HG03095 (cell line): Measurements from ENCODE around the gene PRSS22.

ENCODE experiments used
- ATAC-seq: cut with Tn5 transposase; IDR thresholded peaks from one replicate; pipeline ENCODE4 v1.9.1; 2021; ENCODE audit warnings: moderate library complexity; ENCODE audit not compliant: unreplicated experiment

Gene PRSS22

DNA sequence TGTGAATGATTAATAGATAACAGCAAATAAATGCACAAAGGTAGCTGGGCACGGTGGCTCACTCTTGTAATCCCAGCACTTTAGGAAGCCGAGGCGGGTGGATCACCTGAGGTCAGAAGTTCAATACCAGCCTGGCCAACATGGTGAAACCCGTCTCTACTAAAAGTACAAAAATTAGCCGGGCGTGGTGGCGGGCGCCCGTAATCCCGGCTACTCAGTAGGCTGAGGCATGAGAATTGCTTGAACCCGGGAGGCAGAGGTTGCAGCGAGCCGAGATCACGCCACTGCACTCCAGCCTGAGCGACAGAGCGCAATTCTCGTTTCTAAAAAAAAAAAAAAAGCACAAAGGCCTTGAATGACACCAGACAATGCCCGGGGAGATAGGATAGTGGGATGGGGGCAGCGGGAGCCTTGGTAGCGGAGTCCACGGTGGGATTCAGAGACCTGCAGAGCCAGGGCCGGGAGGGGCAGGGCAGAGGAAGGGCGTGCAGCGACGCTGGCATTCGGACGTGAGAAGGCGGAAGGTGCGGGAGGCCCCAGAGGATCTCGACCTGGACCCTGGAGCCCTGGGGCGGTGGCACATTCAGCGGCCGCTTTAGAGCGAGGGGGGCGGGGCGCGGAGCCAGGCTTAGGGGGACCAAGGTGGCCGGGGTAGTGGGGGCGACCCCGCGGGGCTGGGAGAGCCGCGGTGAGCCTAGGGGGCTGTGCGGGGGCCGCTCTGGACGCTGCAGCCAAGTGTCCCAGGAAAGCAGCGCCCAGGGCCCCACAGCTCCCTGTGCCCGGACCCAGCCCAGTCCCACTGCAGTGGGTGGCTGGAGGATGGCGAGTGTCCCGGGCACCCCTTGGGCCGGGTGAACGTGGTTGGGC is 24.0 kb upstream of the PRSS22 start:
- peak; percentile 9 for ATAC-seq

DNA sequence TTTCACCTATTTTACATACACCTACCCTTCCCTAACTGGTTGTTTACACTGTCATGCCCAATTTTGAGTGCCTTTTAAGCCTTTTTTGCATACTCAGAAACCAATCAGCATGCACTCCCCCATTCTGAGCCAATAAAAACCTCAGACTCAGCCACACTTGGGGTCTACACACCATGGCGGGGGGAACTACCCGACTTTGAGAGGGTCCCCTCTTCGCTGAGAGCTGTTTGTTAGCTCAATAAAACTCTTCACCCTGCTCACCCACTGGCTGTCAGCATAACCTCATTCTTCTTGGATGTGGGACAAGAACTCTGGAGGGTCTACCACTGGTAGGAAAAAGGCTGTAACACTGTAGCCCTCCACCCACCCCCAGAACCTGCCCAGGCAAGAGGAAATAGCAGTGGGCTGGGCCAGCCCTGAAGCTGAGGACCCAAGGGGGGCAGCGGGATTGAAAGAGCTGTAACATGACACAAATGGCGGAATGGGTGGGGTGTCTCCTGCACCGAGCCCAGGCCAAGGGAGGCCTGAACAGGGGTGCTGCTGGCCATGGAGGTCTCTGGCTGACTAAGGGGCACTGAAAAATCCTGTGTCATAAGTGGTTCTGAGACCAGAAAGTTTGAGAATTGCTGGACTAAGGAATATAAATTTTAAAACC is 22.0 kb upstream of the PRSS22 start:
- no peak for ATAC-seq

DNA sequence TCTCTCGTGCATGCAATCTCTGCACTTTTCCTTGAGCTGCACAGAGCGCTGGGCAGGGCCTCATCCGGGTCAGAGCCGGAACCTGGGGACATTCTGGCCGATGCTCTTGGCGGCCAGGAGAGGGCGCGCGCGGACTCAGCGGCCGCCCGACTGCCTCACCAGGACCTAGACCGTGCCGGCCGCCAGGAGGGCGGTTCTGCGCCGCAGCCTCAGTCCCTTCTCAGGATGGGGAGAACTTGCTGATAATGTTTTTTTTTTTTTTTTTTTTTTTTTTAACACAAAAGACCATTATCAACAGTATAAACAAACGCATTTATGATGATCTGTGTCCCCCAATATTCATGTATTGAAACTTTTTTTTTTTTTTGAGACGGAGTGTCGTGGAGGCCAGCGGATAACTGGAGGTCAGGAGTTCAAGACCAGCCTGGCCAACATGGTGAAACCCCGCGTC is 17.0 kb upstream of the PRSS22 start:
- ATAC-seq: no peak

DNA sequence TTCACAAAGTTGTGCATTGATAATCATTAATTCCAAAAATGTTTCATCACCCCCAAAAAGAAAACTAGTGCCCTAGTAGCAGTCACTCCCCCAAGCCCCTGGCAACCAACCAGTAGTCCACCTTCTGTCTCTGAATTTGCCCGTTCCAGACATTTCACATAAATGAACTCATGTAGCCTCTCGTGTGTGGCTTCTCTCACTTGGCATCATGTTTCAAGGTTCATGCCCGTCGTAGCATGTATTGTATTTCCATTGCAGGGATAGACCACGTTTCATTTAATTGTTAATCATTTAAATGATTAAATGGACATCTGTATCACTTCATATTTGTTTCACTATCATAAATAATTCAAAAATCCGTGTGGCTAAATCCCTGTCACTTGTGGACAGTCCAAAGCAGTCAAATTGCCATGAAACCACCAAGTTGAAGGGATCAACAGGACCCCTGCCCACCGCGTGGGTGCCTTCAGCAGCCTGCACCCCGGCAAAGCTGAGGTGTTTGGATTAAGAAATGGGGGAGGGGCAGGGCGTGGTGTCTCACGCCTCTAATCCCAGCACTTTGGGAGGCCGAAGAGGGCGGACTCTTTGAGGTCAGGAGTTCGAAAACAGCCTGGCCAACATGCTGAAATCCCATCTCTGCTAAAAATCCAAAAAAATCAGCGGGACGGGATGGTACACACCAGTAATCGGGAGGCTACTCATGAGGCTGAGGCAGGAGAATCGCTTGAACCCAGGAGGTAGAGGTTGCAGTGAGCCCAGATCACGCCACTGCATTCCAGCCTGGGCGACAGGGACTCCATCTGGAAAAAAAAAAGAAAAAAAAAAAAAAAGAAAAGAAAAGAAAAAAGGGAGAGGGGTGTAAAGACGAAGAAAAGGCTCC is 16.3 kb upstream of the PRSS22 start:
- no peak for ATAC-seq

DNA sequence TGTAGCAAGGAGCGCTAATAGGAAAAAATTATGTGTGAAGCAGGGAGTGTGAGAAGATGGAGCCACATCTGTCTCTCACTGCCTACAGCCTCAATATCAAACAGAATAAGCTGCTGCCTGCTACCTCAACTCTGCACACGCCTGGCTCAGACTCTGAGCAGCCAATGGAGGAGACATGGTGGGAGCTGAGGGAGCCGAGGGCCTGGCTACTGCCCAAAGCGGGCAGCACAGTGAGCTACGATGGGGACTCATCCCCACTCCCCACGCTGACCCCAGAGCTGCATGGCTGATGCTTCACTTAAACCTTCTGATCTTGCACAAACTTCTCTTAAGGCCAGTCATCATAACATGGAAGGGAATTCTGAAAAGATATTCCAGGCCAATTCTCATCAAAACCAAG is 14.0 kb upstream of the PRSS22 start:
- ATAC-seq: no peak

DNA sequence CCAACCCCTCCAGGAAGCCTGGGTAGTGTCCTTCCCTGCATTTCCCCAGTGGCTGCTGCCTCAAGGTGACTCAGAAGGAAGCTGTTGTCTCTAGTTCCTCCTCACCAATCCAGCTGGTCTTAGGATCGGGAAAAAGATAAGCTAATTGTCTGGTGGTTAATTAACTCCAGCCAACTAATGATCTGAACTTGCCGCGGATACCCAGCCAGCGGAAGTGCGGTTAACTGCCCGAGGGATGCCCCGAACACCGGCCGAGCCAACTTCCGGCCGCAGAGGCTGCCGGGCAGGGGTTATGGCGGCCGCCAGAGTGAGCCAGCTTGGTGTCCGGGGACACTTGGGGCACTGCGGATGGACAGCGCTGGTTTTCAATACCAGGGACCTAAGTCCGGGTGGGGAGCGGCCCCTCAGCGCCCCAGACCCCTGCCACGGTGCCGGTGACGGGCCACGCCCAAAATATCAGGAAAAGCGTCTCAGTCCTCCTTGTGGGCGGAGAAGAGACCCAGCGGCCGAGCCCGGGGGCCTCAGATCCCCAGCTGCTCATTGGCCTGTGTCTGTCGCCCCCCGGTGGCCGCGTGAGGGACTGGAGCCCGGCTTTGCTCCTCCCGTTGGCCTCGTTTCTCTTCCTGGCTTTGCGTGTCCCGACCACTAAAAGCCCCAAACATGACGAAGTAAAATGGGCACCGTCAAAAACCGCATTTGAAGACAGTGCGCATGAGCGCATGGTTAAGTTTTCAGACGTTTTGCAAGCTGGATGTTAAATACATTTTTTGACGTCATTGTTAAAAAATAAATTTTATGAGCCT is 10.2 kb upstream of the PRSS22 start:
- peak; percentile 81 for ATAC-seq

DNA sequence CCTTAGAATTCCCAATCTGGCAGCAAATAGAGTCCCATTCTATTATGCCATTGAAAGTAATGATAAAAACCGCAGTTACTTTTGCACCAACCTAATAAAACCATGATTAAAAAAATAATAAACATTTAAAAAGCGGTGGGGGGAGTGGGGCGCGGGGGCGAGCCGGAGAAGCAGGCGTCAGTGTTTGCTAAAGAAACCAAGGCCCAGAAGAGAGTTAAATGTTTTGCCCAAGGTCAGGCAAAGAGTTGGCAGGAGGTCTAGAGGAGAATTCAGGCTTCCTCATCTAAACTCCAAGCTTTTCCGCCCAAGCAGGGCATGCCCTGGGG is 9.7 kb upstream of the PRSS22 start:
- no peak for ATAC-seq

DNA sequence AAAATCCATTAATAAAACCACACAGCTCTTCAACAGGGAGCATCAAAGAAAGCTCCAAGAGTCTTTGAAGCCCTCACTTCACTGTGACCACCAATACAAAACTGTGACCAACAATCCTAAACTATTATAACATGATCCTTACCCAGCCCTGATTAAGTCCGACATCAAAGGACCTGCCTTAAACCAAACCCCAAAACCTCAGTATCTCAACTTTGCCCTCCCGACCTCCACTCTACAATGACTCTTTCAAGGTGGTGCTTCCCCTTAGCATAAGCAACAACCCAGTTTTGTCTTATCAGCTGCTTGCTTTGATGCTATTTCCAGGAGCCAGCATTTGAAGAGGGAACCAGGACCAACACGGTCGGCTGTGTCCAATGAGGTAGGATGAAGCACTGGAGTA is 8.5 kb upstream of the PRSS22 start:
- no peak for ATAC-seq

DNA sequence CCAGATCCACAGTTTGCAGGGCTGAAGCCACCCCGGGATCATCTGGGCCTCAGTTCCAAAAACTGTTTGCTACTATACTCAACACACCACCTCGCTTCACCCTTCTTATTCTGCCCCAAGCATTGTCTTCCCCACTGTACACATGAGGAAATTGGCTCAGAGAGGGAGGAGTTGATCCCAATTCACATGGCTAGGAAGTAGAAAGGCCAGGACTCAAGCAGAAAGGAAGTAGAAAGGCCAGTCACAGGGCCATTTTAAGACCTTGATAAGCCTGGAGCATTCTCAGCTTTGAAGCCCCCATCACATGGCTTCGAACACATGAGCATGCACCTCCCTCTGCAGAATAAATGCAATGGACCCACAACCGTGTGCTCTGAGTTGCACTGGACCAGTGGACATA is 7.7 kb upstream of the PRSS22 start:
- ATAC-seq: no peak

DNA sequence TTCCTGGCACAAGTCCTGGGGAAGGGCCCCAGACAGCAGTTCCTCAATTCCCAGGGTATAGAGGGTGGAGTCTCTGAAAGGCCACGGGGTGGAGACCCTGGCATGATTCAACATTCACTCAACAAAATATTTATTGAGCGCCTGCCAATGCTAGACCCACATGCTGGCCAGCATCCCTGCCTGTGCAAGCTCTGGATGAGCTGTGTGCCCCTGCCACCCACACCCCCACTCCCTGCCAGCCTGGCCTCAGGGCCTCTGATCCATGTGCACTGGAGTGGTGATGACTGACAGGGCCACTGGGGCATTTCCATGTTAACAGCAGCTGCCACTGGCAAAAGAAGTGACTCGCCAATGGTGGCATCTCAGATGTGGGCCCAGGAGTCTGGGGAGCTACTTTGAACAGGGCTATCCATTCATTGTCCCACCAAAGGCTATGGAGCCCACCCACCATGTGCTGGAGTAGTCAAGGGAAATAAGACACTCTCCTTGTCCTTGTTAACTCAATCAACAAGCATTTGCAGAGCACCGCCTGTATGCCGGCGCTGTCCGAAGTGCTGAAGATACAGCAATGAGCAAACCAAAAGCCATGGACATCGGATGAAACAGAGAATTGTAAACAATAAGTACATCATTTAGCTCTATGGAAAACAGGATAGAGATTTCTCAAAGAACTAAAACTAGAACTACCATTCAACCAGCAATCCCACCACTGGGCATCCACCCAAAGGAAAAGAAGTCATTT is 3.0 kb upstream of the PRSS22 start:
- no peak for ATAC-seq

DNA sequence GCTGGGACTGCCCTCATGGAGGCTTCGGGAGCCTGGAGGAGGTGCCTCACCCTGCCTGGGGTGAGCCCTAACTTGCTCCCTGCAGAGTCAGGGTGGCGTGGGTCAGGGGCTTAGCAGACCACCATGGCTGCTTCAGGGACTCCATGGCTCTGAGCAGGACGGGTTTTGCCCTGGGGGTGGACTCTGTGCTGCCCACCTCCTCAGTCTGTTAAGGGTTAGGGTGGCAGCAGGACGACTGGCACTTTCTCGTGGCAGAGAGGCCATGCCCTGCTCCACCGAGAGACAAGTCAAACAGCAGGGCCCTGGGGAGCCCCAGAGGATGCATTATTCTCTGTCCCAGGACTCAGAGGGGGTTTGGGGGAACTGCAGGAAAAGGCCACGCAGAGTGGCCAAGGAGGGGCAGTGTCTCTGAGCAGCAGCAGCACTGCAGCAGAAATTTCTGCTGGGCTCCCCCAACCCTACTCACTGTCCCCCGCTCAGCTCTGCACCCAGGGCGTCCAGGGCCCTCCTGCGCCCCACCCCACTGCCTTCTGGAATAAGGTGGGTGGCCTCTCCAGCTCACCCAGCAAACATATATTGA is 1.8 kb upstream of the PRSS22 start:
- no peak for ATAC-seq

DNA sequence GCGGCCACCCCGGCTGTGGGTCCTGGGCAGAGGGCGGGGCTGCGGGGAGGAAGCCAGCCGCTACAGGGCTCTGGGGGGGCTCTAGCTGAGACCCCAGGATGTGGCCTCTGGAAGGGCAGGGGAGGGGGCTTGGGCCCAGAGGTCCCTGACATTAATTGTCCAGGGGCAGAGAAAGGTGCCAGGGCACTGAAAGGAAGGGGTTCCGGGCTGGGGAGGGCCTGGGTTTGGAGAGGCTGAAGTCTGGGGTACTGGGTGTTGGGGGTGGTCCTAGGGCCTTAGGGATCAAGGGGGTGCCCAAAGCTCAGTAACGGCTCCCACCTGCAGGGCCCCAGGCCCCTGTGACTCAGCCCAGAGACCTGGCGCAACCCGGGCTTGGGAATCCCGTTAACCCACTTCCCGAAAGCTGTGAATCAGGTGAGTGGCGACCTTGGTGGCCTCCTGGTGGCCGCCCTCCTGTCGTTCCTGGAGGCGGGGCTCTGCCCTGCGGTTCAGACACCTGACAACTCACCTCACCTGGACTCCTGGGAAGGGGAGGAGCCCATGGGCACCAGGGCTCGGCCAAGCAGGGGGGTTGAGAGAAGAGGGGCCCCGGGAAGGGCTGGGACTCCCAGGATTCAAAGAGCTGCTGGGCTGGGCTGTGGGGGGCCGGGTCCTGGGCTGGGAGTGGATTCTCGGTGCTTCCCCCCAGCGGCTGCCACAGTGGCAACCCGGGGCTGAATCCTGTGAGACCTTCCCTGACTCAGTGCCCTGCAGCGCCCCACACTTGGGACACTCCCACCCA is 465 bp upstream of the PRSS22 start:
- ATAC-seq: no peak

DNA sequence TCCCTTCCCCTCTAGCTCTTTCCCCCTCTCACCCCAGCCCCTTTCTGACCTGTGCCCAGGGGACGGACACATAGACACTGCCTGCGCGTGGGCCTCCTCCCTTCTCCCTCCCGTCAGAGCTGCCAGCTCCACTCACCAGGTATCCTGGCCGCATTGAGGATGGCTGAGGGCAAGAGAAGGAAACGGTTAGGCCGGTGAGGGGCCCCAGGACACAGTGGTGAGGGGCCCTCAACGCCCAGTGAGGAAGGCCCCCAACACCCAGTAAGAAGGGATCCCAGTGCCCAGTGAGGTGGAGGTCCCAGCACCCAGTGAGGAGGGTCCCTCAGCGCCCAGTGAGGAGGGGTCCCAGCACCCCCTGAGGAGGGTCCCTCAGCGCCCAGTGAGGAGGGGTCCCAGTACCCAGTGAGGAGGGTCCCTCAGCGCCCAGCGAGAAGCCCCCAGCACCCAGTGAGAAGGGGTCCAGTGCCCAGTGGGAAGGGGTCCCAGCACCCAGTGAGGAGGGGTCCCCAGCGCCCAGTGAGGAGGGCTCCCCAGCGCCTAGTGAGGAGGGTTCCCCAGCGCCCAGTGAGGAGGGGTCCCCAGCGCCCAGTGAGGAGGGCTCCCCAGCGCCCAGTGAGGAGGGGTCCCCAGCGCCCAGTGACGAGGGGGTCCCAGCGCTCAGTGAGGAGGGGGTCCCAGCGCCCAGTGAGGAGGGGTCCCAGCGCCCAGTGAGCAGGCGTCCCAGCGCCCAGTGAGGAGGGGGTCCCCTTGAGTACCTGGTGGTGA is 1.1 kb downstream of the PRSS22 start:
- ATAC-seq: no peak

DNA sequence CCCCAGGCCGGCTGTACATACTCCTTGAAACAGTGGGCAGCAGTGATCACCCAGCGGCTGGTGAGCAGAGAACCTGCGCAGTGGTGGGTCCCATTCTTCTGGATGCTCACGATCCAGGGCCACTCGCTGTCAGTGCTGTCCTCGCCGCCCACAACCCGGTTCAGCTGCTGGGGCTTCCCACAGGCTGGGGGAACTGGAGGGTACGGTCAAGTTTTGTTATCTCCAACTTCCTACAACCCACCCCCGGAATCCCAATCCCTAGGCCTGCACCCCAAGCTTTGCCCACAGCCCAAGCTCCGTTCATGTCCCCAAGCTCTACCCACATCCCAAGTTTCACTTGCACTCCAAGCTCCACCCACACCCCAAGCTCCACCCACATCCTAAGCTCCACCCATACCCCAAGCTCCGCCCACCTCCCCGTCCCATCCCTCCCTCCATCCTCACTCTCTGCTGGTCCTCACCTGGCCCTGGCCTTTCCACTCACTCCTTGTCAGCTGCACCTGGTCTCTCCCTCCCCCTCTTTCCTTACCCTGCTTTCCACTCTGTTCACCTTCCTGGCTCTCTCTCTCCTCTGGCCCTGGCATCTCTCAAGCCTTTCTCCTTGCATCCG is 1.8 kb downstream of the PRSS22 start:
- no peak for ATAC-seq

DNA sequence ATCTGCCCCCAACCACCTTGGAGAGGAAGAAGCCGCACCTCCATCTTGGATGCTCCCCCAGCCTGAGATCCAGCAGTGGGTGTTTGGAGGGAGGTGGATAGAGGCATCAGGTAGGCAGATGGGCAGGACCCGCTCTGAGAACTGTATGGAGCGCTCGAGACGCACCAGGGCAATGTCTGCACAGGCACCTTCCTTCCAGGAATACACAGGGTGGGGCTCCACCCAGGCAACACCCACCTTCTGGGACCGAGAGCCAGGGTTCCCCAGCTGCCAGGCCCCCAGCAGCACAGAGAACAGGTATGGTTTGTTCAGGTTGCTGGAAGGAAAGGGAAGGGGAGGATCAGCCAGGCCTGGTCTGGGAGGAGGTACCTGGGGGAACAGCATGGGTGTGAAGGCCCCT is 2.4 kb downstream of the PRSS22 start:
- no peak for ATAC-seq

DNA sequence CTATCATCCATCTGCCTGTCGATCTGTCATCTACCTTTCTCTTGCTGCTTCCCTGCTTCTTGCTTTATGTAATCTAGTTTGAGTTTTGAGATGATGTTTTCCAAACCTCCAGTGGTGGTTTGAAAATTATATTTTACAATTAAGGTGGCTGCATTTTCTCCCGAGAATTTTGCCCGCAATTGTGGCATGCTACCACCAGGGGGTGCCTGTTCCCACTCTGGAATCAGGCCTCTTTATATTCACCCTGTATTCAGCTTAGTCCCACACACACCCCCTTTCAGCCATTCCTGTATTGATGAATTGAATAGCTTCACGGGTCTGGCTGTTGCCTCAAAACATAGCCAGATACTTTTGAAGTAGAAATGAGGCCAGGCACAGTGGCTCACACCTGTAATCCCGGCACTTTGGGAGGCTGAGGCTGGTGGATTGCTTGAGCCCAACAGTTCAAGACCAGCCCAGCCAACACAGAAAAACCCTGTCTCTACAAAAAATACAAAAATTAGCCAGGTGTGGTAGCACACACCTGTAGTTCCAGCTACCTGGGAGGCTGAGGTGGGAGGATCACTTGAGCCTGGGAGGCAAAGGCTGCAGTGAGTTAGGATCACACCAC is 3.2 kb downstream of the PRSS22 start:
- no peak for ATAC-seq

DNA sequence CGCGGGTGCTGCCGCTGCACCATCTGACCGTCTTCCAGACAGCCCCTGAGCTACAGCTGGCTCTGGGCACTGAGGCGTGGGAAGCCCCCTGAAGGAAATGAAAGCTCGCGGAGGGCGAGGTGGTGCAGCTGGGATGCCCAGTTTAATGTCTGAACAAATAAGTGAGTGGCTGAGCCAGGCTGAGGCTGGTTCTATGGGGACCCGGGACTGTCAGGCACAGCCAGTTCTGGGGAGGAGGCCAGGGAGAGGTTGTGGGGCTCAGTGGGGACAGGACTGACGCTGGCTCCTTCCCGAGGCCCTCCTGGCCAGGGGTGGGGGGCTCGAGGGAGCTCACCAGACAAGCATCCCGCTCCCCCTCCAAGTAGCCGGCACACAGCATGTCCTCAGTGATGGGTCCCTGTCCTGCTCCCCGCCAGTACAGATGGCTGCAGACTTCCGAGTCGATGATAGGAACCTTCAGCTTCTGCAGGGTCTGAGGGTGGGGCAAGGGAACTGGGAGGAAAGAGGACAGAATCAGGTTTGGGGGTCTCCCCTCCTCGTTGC is 4.4 kb downstream of the PRSS22 start:
- no peak for ATAC-seq
